Measurements from ENCODE around the gene RNF150.

Gene RNF150

DNA sequence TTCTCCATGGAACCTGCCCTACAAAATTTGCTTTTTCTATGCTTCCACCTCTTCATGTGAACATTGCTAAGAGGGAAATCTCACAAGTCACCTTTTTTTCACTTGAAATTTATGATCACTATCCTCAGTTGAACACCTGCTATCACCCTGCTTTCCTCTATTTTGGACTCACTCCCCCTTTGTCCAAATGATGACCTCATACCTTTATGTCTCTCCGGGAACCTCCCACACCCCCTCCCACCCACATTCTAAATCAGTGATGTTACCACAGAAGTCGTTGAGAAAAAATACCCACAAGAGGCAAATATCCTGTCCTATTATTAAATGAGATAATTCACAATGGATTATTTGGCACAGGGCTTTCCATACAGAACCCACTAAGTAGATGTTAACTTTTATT is 156.5 kb downstream of the RNF150 start:
- TF ChIP-seq, protein P1, sequence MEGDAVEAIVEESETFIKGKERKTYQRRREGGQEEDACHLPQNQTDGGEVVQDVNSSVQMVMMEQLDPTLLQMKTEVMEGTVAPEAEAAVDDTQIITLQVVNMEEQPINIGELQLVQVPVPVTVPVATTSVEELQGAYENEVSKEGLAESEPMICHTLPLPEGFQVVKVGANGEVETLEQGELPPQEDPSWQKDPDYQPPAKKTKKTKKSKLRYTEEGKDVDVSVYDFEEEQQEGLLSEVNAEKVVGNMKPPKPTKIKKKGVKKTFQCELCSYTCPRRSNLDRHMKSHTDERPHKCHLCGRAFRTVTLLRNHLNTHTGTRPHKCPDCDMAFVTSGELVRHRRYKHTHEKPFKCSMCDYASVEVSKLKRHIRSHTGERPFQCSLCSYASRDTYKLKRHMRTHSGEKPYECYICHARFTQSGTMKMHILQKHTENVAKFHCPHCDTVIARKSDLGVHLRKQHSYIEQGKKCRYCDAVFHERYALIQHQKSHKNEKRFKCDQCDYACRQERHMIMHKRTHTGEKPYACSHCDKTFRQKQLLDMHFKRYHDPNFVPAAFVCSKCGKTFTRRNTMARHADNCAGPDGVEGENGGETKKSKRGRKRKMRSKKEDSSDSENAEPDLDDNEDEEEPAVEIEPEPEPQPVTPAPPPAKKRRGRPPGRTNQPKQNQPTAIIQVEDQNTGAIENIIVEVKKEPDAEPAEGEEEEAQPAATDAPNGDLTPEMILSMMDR (IDR thresholded peaks at IDR 0.05; ENCODE audit: insufficient read depth, low read length, missing control alignments), result no peak
- POLR2A ChIA-PET, result no interaction called here
- H3K4me3 ChIP-seq (ENCODE audit: low read depth, low read length), result no peak overlapping the region
- CTCF ChIA-PET, result no interaction called here
- DNase-seq (ENCODE audit: low read depth, low spot score), result no peak

DNA sequence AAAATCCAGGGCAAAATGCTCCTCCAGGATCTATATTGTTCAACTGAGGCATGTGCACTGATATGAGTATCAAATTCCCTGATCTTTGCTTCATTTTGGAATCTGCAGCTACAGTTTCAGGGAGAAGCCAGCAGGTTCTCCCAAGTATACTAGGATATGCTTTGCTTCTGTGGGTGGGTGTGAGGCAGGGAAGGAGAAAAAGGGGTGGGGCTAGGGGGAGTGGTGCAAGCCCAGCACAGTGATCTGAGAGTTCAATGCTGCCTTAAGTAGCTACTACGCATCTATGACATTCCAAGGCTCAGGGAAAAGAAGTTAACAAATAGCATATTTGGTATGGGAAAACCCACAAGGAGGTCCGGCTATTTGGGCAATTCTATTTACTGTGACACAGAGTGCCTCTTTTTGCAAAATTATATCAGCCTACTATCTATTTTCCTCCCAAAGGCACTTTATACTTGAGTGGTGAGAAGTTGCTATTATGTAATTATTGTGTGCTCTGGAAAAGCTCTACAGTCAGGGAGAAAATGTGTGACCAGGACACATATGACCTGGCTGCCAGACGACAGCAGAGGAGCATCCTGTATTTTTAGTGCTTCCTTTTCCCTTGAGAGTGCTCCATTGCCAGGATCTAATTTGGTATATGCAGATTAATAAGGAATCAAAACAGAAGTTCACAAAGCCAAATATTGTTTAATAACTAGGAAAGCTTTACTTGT is 162.0 kb downstream of the RNF150 start:
- DNase-seq (ENCODE audit: low read depth, low spot score), result no peak
- ChIA-PET POLR2A (no interaction called here), CTCF (interaction anchor here (1.0 to 1.9 kb wide), 4 partner anchors 25 to 162 kb away, joined by 3 to 6 read pairs (median 4); partner anchors contain the start of gene RNF150)
- no peak overlapping the region for H3K4me3 ChIP-seq (ENCODE audit: low read depth, low read length)
- TF ChIP-seq, protein P1 (IDR thresholded peaks at IDR 0.05; ENCODE audit: insufficient read depth, low read length, missing control alignments), result no peak

DNA sequence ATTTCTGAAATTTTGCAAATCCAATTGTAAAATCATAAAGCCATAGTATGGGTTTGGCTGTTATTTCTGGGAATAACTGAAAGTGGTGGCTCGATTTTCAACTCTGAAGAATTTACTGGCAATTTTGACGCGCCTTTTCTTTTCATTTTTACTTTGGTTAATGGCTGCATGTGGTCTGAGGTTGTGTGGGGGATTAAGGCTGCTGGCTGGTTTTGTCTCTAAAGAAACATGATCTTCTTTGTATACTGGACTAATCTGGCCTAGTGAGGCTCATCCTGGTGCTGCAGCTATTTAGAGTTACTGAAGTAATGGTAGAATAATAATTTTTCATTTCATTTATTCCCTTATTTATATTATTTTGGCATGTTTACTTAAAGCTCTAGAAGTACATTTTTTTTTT is 164.0 kb downstream of the RNF150 start:
- DNase-seq (ENCODE audit: low read depth, low spot score), result no peak
- TF ChIP-seq, protein P1 (IDR thresholded peaks at IDR 0.05; ENCODE audit: insufficient read depth, low read length, missing control alignments), result no peak
- no peak overlapping the region for H3K4me3 ChIP-seq (ENCODE audit: low read depth, low read length)
- POLR2A ChIA-PET, result no interaction called here
- CTCF ChIA-PET, result interaction anchor here (1.9 kb wide), 1 partner anchor 164 kb away, joined by 6 read pairs; the partner anchor contains the start of gene RNF150

DNA sequence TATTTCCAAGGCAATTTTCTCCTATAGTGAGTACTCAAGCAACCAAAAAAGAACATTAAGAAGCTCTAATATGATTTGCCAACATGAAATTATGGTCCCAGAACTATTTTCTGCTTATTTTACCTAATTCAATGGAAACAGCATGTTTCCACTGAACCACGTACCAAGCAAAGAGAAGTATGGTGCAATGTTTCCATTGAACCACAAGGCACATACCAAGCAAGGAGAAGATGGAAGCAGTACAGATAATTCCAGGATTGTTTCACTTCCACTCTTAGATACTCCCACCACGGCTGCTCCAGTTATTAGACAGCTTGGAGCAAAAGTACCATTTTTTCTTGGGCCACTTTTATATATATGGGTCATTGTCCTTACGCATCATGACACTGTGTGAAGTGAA is 164.9 kb downstream of the RNF150 start:
- ChIA-PET POLR2A (no interaction called here), CTCF (interaction anchor here (0.6 kb wide), 1 partner anchor 190 kb away, joined by 3 read pairs; no protein-coding TSS in a partner anchor)
- H3K4me3 ChIP-seq (ENCODE audit: low read depth, low read length), result no peak overlapping the region
- TF ChIP-seq, protein P1 (IDR thresholded peaks at IDR 0.05; ENCODE audit: insufficient read depth, low read length, missing control alignments), result no peak
- DNase-seq (ENCODE audit: low read depth, low spot score), result no peak

DNA sequence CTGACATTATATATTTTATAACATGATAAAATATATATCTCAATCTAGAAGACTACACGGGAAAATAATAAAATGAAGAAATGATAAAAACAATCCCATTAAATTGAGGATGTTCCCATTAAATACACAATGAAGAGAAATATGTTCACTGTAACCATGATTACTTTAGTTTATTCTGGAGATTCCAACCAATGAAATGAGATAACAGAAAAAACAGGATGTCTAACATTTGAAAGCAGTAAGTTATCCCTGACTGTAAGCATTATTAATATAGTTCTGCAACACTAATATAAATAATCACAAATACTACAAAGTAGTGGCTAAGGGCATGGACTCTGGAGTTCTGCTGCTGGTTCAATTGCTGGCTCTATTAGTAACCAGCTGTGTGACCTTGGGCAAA is 169.4 kb downstream of the RNF150 start:
- CTCF ChIA-PET, result interaction anchor here (1.6 kb wide), 1 partner anchor 170 kb away, joined by 5 read pairs; the partner anchor contains the start of gene RNF150
- POLR2A ChIA-PET, result no interaction called here
- no peak overlapping the region for H3K4me3 ChIP-seq (ENCODE audit: low read depth, low read length)
- no peak for DNase-seq (ENCODE audit: low read depth, low spot score)
- TF ChIP-seq, protein P1 (IDR thresholded peaks at IDR 0.05; ENCODE audit: insufficient read depth, low read length, missing control alignments), result no peak

DNA sequence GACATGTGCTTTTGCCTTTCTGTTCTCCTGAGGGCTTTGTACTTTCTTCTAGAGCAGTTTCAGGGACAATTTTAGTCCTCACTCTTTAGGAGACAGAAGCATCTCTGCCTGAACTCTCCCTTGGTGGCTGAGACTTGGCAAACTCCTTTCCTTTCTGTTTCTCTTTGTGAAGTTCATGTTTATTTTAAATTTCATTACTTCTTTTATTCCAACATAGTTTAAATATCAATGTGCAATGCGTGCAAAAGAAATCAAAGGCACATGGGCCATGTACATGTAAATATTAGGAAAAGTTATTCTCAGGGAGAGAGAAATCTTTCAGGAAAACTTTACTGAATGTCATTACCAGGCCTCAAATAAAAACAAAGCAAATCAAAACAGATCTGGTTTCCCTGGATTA is 177.6 kb downstream of the RNF150 start:
- ChIA-PET CTCF (interaction anchor here (0.8 to 0.9 kb wide), 2 partner anchors 72 to 177 kb away, joined by 3 read pairs; partner anchors contain the start of gene RNF150), POLR2A (no interaction called here)

More for the DNA sequence above, 177.6 kb downstream of the RNF150 start:
- TF ChIP-seq, protein P1 (IDR thresholded peaks at IDR 0.05; ENCODE audit: insufficient read depth, low read length, missing control alignments), result no peak
- H3K4me3 ChIP-seq (ENCODE audit: low read depth, low read length), result no peak overlapping the region
- no peak for DNase-seq (ENCODE audit: low read depth, low spot score)

Data from AG04449 (cell line).